ENCODE data around the gene HLA-DRB1. TPM values are rescaled to one million over a fixed set of nuclear protein-coding genes. Genes with fewer than 3 reads are reported as not detected.

The HLA-DRB1 gene
- total RNA-seq, 4 donors from 2014 or later: 28.2 to 93.2 (median 49.1) TPM

DNA sequence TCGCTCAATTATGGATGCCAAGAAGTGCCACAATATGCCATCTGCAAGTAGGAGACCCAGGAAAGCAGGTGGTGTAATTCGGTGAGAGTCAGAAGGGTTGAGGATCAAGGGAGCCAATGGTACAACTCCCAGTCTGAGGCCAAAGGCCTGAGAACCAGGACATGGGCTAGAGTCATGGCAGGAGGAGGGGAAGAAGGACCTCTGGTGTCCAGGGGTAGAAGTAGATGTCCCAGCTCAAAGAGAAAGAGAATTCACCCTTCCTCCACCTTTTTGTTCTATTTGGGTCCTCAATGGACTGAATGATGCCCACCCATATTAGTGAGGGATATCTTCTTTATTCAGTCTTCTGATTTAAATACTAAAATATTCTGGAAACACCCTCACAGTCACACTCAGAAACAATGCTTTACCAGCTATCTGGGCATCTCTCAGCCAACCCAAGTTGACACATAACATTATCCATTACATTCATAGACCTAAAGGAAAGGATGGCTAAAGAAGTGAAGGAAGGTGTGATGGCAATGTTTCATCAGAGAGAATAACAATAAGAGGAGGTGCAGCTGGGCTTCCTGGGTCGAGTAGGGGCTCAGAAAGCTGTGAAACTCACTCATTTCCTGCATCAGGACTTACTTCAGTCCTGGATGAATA lies 26.4 kb upstream of the HLA-DRB1 start:
- H3K9me3 ChIP-seq: peaks cover 0 to 8% (median 0%) of the 10 kb centered on the region in 4 donors
- no peaks in the 10 kb centered on the region for H3K27me3 ChIP-seq
- no peak for DNase-seq (ENCODE audit: extremely low spot score)
- no peaks in the 10 kb centered on the region for H3K4me1 ChIP-seq
- H3K4me3 ChIP-seq: no peak overlapping the region
- WGBS: 45% methylated on average over 3 of the region's 3 CpGs
- no peak overlapping the region for H3K27ac ChIP-seq (replicated peaks in 1 of 4)
- intact Hi-C loops (cut with DNase I): no loop called here
- no peaks in the 10 kb centered on the region for H3K36me3 ChIP-seq
- TF ChIP-seq, protein P1, sequence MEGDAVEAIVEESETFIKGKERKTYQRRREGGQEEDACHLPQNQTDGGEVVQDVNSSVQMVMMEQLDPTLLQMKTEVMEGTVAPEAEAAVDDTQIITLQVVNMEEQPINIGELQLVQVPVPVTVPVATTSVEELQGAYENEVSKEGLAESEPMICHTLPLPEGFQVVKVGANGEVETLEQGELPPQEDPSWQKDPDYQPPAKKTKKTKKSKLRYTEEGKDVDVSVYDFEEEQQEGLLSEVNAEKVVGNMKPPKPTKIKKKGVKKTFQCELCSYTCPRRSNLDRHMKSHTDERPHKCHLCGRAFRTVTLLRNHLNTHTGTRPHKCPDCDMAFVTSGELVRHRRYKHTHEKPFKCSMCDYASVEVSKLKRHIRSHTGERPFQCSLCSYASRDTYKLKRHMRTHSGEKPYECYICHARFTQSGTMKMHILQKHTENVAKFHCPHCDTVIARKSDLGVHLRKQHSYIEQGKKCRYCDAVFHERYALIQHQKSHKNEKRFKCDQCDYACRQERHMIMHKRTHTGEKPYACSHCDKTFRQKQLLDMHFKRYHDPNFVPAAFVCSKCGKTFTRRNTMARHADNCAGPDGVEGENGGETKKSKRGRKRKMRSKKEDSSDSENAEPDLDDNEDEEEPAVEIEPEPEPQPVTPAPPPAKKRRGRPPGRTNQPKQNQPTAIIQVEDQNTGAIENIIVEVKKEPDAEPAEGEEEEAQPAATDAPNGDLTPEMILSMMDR (IDR thresholded peaks at IDR 0.05): no peak
- TF ChIP-seq POLR2AphosphoS5 (IDR thresholded peaks at IDR 0.05): no peak
- TF ChIP-seq POLR2A (IDR thresholded peaks at IDR 0.05; ENCODE audit: low read depth): no peak
- no peak for TF ChIP-seq EP300 (IDR thresholded peaks at IDR 0.05)

DNA sequence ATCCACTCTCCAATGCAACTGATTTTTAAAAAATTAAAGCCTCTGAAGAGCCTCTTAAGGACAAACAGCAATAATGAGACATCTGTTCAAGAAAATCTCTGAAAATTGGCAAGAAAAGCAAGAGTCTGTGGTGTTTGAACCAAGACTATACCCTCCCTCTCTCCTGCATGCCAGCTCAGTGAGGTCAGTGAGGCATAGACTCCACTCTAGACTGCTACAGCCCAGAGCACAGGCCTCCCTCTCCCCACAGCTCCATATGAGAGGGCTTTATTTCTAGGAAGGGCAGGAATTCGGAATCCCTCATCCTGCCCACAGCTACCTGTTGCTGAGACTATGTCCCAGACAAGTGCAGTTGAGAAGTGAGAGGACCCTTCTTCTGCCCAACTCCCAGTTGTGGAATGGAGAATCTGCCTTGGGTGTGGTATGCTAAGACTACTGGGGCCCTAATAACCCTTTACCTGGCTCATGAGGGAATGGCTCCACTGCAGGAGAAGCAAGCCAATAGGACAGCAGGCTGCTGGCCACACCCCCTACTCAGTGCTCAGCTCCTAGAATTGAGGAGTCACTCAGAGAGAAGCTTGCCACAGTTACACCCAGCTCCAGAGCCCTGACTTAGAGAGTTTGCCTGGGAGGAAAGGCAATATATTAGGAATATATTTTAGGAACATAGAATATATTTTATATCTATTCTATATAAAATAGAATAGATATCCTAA lies 24.9 kb upstream of the HLA-DRB1 start:
- Histone ChIP-seq H3K27me3 (no peaks in the 10 kb centered on the region), H3K9me3 (peaks cover 0 to 8% (median 0%) of the 10 kb centered on the region in 4 donors), H3K4me1 (no peaks in the 10 kb centered on the region), H3K27ac (replicated peaks in 1 of 4) (no peak overlapping the region), H3K4me3 (no peak overlapping the region), H3K36me3 (no peaks in the 10 kb centered on the region)
- TF ChIP-seq POLR2A (IDR thresholded peaks at IDR 0.05; ENCODE audit: low read depth) (no peak), POLR2AphosphoS5 (IDR thresholded peaks at IDR 0.05) (no peak), EP300 (IDR thresholded peaks at IDR 0.05) (no peak)
- TF ChIP-seq, protein P1 (IDR thresholded peaks at IDR 0.05): no peak
- DNase-seq (ENCODE audit: extremely low spot score): no peak
- WGBS: 71% methylated on average over 1 of the region's 1 CpG
- intact Hi-C loops (cut with DNase I): no loop called here

DNA sequence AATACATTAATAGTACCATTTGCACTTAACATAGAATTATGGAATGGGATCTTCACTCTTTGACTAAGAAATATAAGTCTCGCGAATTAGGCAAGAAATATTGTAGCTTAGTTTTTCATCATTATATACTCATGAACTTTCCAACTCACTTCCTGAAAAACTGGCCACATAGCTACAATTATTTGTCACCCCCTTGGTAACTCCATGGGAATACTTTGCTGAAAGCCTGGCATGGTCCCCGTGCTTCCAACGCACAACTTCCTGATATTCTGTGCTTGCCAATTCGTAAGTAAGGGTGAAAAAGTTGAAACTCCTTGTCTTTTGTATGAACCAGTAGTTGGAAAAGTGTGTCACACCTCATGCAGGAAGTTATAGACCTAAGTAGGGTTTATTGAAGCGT lies 23.8 kb upstream of the HLA-DRB1 start:
- H3K36me3 ChIP-seq: no peaks in the 10 kb centered on the region
- intact Hi-C loops (cut with DNase I): no loop called here
- WGBS: 51% methylated on average over 6 of the region's 6 CpGs
- no peak overlapping the region for H3K4me3 ChIP-seq
- TF ChIP-seq EP300 (IDR thresholded peaks at IDR 0.05) (no peak), POLR2A (IDR thresholded peaks at IDR 0.05; ENCODE audit: low read depth) (no peak), POLR2AphosphoS5 (IDR thresholded peaks at IDR 0.05) (peak in 1 of 2 donors; percentile 15)
- peaks cover 0 to 8% (median 0%) of the 10 kb centered on the region in 4 donors for H3K9me3 ChIP-seq
- DNase-seq (ENCODE audit: extremely low spot score): no peak
- no peak overlapping the region for H3K27ac ChIP-seq (replicated peaks in 1 of 4)
- H3K27me3 ChIP-seq: no peaks in the 10 kb centered on the region
- no peaks in the 10 kb centered on the region for H3K4me1 ChIP-seq

DNA sequence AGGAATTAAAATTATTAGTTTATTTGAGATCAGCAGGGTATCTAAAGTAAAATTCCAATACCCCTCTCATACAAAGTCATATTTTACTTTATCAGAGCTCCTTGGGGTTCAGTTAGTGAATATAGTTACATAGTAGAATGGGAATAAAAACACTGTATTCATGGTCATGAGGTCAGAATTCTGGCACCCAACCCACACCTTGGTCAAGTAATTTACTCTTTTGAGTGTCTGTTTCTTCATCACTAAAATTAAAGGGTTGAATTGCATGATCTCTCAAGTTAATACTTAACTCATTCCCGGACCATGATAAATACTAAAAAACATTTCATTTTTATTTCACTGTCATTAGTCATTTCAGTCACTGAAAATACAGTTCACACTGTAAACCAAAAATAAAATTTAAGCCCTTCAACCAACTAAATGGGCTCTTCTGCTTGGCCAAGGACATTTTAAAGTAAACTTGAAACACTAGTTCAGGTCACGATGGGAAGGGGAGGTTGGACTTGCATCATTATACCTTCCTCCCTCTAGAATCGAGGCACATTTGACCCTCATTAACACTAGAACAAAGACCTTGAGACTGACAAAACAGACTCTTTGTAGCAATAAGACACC lies 21.1 kb upstream of the HLA-DRB1 start:
- Histone ChIP-seq H3K9me3 (no peaks in the 10 kb centered on the region), H3K4me1 (no peaks in the 10 kb centered on the region), H3K27ac (replicated peaks in 1 of 4) (no peak overlapping the region), H3K36me3 (no peaks in the 10 kb centered on the region), H3K27me3 (no peaks in the 10 kb centered on the region), H3K4me3 (no peak overlapping the region)
- no peak for DNase-seq (ENCODE audit: extremely low spot score)
- WGBS: 62% methylated on average over 3 of the region's 3 CpGs
- TF ChIP-seq POLR2A (IDR thresholded peaks at IDR 0.05; ENCODE audit: low read depth) (no peak), EP300 (IDR thresholded peaks at IDR 0.05) (no peak), POLR2AphosphoS5 (IDR thresholded peaks at IDR 0.05) (no peak)
- TF ChIP-seq, protein P1 (IDR thresholded peaks at IDR 0.05): no peak
- intact Hi-C loops (cut with DNase I): no loop called here

Data from esophagus muscularis mucosa (tissue), 4 donors.